HEK293T (cell line): ENCODE data around the gene MRNIP.

Experiments used
- CTCF ChIA-PET: fragments of 350-600 bp; formaldehyde crosslinking; extraction: SDS; loops from one replicate; lab custom pipeline; 2021; ENCODE audit warnings: antibody characterized with exemption, inconsistent platforms; lab: Yijun Ruan, JAX
- POLR2A ChIA-PET: fragments of 350-600 bp; formaldehyde crosslinking; extraction: SDS; loops from one replicate; lab custom pipeline; 2020; ENCODE audit warnings: antibody characterized with exemption, inconsistent platforms; lab: Yijun Ruan, JAX
- DNase-seq: peaks from one replicate; pipeline ENCODE4 v3.0.0; 2012; ENCODE audit warnings: mixed read lengths; ENCODE audit errors: extremely low spot score
- ARNT ChIP-seq: fragments of 450-650 bp; IDR thresholded peaks from 2 replicates; pipeline ENCODE4 v1.6.1; 2017; ENCODE audit warnings: mild to moderate bottlenecking
- BHLHE40 ChIP-seq: fragments of 450-650 bp; IDR thresholded peaks from 2 replicates; pipeline ENCODE4 v1.6.1; 2016; ENCODE audit warnings: mild to moderate bottlenecking, moderate library complexity, borderline replicate concordance
- CTBP1 ChIP-seq: fragments of 450-650 bp; IDR thresholded peaks from 2 replicates; pipeline ENCODE4 v1.6.1; 2016; ENCODE audit warnings: borderline replicate concordance
- ELF4 ChIP-seq: fragments of 450-650 bp; IDR thresholded peaks from 2 replicates; pipeline ENCODE4 v1.6.1; 2017; ENCODE audit warnings: antibody characterized with exemption
- FOXA1 ChIP-seq: fragments of 450-650 bp; IDR thresholded peaks from 2 replicates; pipeline ENCODE4 v1.6.1; 2016; ENCODE audit warnings: mild to moderate bottlenecking
- FOXK2 ChIP-seq: fragments of 450-650 bp; IDR thresholded peaks from 2 replicates; pipeline ENCODE4 v1.6.1; 2016; ENCODE audit warnings: mild to moderate bottlenecking
- FOXM1 ChIP-seq: fragments of 450-650 bp; IDR thresholded peaks from 2 replicates; pipeline ENCODE4 v1.6.1; 2017; ENCODE audit warnings: mild to moderate bottlenecking, borderline replicate concordance
- HDGF ChIP-seq: fragments of 450-650 bp; IDR thresholded peaks from 2 replicates; pipeline ENCODE4 v1.6.1; 2017; ENCODE audit warnings: antibody characterized with exemption, borderline replicate concordance
- L3MBTL2 ChIP-seq: fragments of 450-650 bp; conservative IDR thresholded peaks from 2 replicates; pipeline ENCODE4 v1.6.1; 2016; ENCODE audit warnings: mild to moderate bottlenecking
- LEF1 ChIP-seq: fragments of 450-650 bp; IDR thresholded peaks from 2 replicates; pipeline ENCODE4 v1.6.1; 2017; ENCODE audit warnings: mild to moderate bottlenecking, borderline replicate concordance
- NFRKB ChIP-seq: fragments of 450-650 bp; IDR thresholded peaks from 2 replicates; pipeline ENCODE4 v1.6.1; 2016; ENCODE audit warnings: mild to moderate bottlenecking, moderate library complexity
- SP1 ChIP-seq: fragments of 450-650 bp; IDR thresholded peaks from 2 replicates; pipeline ENCODE4 v1.6.1; 2017
- SUZ12 ChIP-seq: fragments of 450-650 bp; IDR thresholded peaks from 2 replicates; pipeline ENCODE4 v1.6.1; 2016; ENCODE audit warnings: mild to moderate bottlenecking
- TARDBP ChIP-seq: fragments of 450-650 bp; IDR thresholded peaks from 2 replicates; pipeline ENCODE4 v1.6.1; 2016
- ZNF384 ChIP-seq: fragments of 450-650 bp; IDR thresholded peaks from 2 replicates; pipeline ENCODE4 v1.6.1; 2016
- TF ChIP-seq, protein P1 (sequence below): fragments of 450-650 bp; IDR thresholded peaks from 2 replicates; pipeline ENCODE4 v1.6.1; 2016

The MRNIP gene

GRCh38 chr5:179804555-179804947 lies 54.1 kb downstream of the MRNIP start:
- no peak for DNase-seq
- no peak for TF ChIP-seq FOXM1
- no peak for TF ChIP-seq ELF4
- no peak for TF ChIP-seq BHLHE40
- TF ChIP-seq SP1 = no peak
- TF ChIP-seq TARDBP = no peak
- no peak for TF ChIP-seq ARNT
- no peak for TF ChIP-seq HDGF
- TF ChIP-seq NFRKB = no peak
- no peak for TF ChIP-seq LEF1
- no peak for TF ChIP-seq ZNF384
- TF ChIP-seq FOXK2 = no peak
- TF ChIP-seq CTBP1 = no peak
- no peak for TF ChIP-seq L3MBTL2
- no peak for TF ChIP-seq FOXA1
- TF ChIP-seq SUZ12 = no peak
- TF ChIP-seq, protein P1, sequence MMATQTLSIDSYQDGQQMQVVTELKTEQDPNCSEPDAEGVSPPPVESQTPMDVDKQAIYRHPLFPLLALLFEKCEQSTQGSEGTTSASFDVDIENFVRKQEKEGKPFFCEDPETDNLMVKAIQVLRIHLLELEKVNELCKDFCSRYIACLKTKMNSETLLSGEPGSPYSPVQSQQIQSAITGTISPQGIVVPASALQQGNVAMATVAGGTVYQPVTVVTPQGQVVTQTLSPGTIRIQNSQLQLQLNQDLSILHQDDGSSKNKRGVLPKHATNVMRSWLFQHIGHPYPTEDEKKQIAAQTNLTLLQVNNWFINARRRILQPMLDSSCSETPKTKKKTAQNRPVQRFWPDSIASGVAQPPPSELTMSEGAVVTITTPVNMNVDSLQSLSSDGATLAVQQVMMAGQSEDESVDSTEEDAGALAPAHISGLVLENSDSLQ = no peak
- ChIA-PET CTCF (no interaction called here), POLR2A (interaction anchor here (1.5 kb wide), 1 partner anchor 16 kb away, joined by 4 read pairs; the partner anchor contains the start of gene SQSTM1)

GRCh38 chr5:179803651-179804554 lies 54.7 kb downstream of the MRNIP start:
- DNase-seq = no peak
- ChIA-PET CTCF (interaction anchor here (0.6 kb wide), 1 partner anchor 41 kb away, joined by 3 read pairs; no protein-coding TSS in a partner anchor), POLR2A (interaction anchor here (1.5 kb wide), 1 partner anchor 16 kb away, joined by 4 read pairs; the partner anchor contains the start of gene SQSTM1)

GRCh38 chr5:179802950-179803562 lies 55.6 kb downstream of the MRNIP start:
- CTCF ChIA-PET = interaction anchor here (0.6 kb wide), 1 partner anchor 40 kb away, joined by 3 read pairs; no protein-coding TSS in a partner anchor
- no peak for TF ChIP-seq BHLHE40
- TF ChIP-seq FOXM1 = no peak
- TF ChIP-seq FOXK2 = no peak
- no peak for TF ChIP-seq ELF4
- no peak for TF ChIP-seq SUZ12
- TF ChIP-seq HDGF = no peak
- no peak for TF ChIP-seq FOXA1
- POLR2A ChIA-PET = interaction anchor here (1.4 to 1.5 kb wide), 2 partner anchors 8 to 17 kb away, joined by 4 to 5 read pairs; partner anchors contain the start of gene SQSTM1
- DNase-seq = no peak

More at GRCh38 chr5:179803651-179804554, 54.7 kb downstream of the MRNIP start:
- TF ChIP-seq FOXA1 = no peak
- TF ChIP-seq CTBP1 = no peak
- no peak for TF ChIP-seq SP1

DNA sequence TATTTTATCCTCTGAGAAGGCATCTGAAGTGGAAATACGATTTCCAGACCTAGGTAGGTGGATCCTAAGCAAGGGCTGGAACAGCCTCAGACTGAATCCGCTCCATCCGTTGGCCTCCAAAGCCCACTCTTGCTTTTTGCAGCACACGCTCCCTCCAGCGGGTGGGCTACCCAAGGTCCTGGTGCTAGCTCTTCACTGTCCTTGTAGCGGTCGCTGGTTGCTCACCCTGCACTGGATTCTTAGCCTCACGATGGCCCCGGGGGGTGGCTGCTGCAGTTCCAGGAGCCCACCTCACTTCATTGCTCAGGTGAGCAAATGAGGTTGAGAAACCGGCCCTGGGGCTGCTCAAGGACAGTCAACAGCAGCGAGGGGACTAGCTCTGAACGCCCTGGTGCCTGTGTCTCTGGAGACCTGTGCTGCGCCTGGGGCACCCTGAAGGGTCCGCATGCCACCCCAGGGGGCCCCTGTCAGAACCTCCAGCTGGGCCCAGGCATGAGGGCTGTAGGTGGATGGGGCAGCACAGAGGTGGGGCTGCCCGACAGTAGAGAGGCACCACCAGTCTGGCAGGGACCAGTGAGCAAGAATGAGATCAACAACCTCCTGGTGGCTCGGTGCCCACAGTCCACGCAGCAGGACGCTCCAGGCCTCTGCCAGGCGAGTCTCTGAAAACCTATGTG lies 56.3 kb downstream of the MRNIP start:
- ChIA-PET CTCF (interaction anchor here (0.6 to 1.2 kb wide), 14 partner anchors 9 to 289 kb away, joined by 3 to 11 read pairs (median 4); partner anchors contain the start of gene MAML1), POLR2A (interaction anchor here (1.0 to 1.4 kb wide), 4 partner anchors 9 to 25 kb away, joined by 3 to 5 read pairs (median 4); partner anchors contain the start of gene SQSTM1)
- TF ChIP-seq FOXM1 (no peak), L3MBTL2 (no peak), TARDBP (no peak), SUZ12 (no peak), CTBP1 (no peak), FOXK2 (no peak), NFRKB (no peak), ARNT (no peak), HDGF (no peak), FOXA1 (no peak), ZNF384 (no peak), SP1 (no peak), ELF4 (no peak), LEF1 (no peak)
- TF ChIP-seq, protein P1 = no peak
- no peak for DNase-seq

DNA sequence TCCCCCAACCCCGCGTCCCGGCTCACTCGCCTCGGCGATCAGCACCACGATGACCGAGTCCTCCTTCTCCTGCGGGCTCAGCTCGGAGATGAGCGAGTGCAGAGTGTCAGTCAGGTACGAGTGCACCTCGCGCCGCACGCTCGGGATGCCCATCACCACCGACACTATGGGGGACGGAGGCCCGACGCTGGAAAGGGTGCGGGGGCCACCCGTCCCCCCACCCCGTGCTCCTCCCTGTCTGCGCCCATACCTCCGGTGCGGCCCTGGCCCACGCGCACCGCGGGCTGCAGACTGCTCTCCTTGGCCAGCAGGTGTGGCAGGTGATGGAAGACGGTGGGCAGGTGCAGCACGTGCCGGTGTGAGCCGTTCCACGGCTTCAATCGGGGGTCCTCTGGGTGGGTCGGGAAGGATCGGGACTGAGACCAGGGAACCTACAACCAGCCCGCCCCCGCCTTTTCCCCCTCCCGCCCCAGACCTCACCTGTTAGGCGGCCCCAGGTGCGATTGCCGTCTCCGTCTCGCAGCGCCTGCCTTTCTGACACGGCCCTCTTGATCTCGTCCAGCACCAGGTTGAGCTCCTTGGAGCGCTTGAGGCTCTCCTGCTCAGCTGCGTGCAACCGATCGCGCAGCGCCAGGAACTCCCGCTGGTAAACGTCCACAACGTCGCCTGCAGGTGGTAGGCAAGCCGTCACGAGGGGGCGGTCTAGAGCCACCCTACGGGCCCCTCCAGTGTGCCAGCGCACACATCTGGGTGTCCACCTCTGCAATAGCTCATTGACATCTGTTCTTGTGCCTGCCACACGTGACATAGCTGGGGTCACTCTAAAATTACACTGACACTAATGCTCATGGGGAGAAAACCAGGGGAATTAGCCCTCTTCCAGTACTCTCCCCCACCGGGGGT lies 57.1 kb downstream of the MRNIP start:
- peak; percentile 81 for DNase-seq
- ChIA-PET CTCF (interaction anchor here (0.6 to 1.2 kb wide), 15 partner anchors 10 to 289 kb away, joined by 3 to 11 read pairs (median 4); partner anchors contain the start of gene MAML1), POLR2A (interaction anchor here (1.0 to 1.4 kb wide), 4 partner anchors 9 to 26 kb away, joined by 3 to 5 read pairs (median 4); partner anchors contain the start of gene SQSTM1)
- TF ChIP-seq SP1 (no peak), SUZ12 (no peak), TARDBP (no peak), L3MBTL2 (no peak), ARNT (peak; percentile 92), CTBP1 (peak; percentile 64; the same call in 1 of the 2 replicates), BHLHE40 (no peak), ZNF384 (no peak), HDGF (no peak)
